Prostate gland (tissue), 2 donors: ENCODE measurements around the gene MAGI2.

Experiments used
- CTCF ChIP-seq, 4 experiments: fragments of 200-600 bp in 2 of 4; fragments of 450-650 bp in 2 of 4; sonication (generic) in 2 of 4; IDR thresholded peaks; 1 replicate in 3 of 4; 2 replicates in 1 of 4; pipeline ENCODE4 v1.5.1; 2016 to 2019; ENCODE audit warnings: antibody characterized with exemption in 4 of 4, mild to moderate bottlenecking in 2 of 4, moderate library complexity in 2 of 4
- POLR2A ChIP-seq: fragments of 450-650 bp; IDR thresholded peaks from one replicate; pipeline ENCODE4 v1.6.1; 2016; ENCODE audit warnings: antibody characterized with exemption, mild to moderate bottlenecking

- TF ChIP-seq POLR2A (no peak), CTCF (IDR thresholded peaks at IDR 0.05) (no peak)
Measured at GRCh38 chr7:79296553-79297320, 156.7 kb downstream of the MAGI2 start.
